Breast epithelium (tissue), 4 donors: ENCODE measurements around the gene CPA5. TPM values are rescaled to one million over a fixed set of nuclear protein-coding genes. Genes with fewer than 3 reads are reported as not detected.

ENCODE experiments used
- DNase-seq, 2 donors: peaks; one replicate each; pipeline ENCODE4 v3.0.0-alpha.2; 2019; ENCODE audit warnings: low spot score in 2 of 2
- H3K27ac ChIP-seq, 2 donors: fragments of 200-600 bp; sonication (generic) in 1 of 2; one replicate each; pipeline ENCODE4 v1.5.1; 2016 to 2019; ENCODE audit warnings: mild to moderate bottlenecking in 1 of 2
- H3K27me3 ChIP-seq, 2 donors: fragments of 200-600 bp; sonication (generic) in 1 of 2; one replicate each; pipeline versions ENCODE4 v1.5.1 to v1.6.0; 2017 to 2019; ENCODE audit warnings: control low read depth in 1 of 2, mild to moderate bottlenecking in 1 of 2
- H3K36me3 ChIP-seq: fragments of 200-600 bp; one replicate; pipeline ENCODE4 v1.5.1; 2019
- H3K4me1 ChIP-seq, 2 donors: fragments of 200-600 bp; sonication (generic); one replicate each; pipeline ENCODE4 v1.5.1; 2016 to 2019; ENCODE audit warnings: control low read depth in 1 of 2
- H3K4me3 ChIP-seq, 3 donors: fragments of 200-600 bp; sonication (generic); 1 replicate in 2 of 3; 2 replicates in 1 of 3; pipeline ENCODE4 v1.5.1; 2016 to 2019; ENCODE audit warnings: mild to moderate bottlenecking in 3 of 3, moderate library complexity in 2 of 3
- H3K9me3 ChIP-seq, 2 donors: fragments of 200-600 bp; sonication (generic) in 1 of 2; one replicate each; pipeline ENCODE4 v1.5.1; 2016 to 2019; ENCODE audit warnings: control low read depth in 1 of 2
- CTCF ChIP-seq, 3 donors: fragments of 450-650 bp; IDR thresholded peaks; one replicate each; pipeline ENCODE4 v1.5.1; 2016 to 2017; ENCODE audit warnings: antibody characterized with exemption in 3 of 3, mild to moderate bottlenecking in 3 of 3, moderate library complexity in 3 of 3
- POLR2A ChIP-seq: fragments of 450-650 bp; IDR thresholded peaks from one replicate; pipeline ENCODE4 v1.6.1; 2016; ENCODE audit warnings: antibody characterized with exemption, mild to moderate bottlenecking, moderate library complexity
- POLR2AphosphoS5 ChIP-seq, 3 donors: sonication (generic); formaldehyde crosslinking; IDR thresholded peaks; one replicate each; pipeline ENCODE4 v1.6.1; 2017; ENCODE audit warnings: antibody characterized with exemption in 3 of 3
- intact Hi-C: fragments of 100-400 bp; cut with DNase I; formaldehyde crosslinking; loops from one replicate; pipeline ENCODE4 v1.15.1; 2023; ENCODE audit warnings: low total_unique reads
- total RNA-seq, 3 donors: library from RNA; depleted of rRNA; stranded (reverse); fragments of >200 nt; gene quantifications; one replicate each; pipeline ENCODE4 v1.1.0, GENCODE V29; 2016

Gene CPA5
- total RNA-seq, 3 donors from 2014 or later = not detected

DNA sequence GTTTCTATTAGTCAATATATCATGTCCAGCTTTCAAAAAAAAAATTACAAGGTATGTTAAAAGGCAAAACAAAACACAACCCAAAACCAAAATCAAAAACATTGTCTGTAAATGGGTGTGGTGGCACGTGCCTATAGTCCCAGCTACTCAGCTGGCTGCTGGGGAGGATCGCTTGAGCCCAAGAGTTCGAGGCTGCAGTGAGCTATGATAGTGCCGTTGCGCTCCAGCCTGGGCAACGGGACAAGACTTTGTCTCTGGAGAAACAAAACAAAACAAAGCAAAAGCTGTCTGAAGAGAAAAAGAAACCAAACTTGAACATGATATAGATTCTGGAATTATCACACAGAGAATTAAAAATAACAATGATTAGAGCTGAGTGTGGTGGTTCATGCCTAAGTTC is 10.3 kb upstream of the CPA5 start:
- Histone ChIP-seq H3K4me1 (no peaks in the 10 kb centered on the region), H3K27me3 (no peaks in the 10 kb centered on the region), H3K36me3 (no peaks in the 10 kb centered on the region), H3K4me3 (no peak overlapping the region), H3K27ac (no peak overlapping the region), H3K9me3 (no peaks in the 10 kb centered on the region)
- DNase-seq = no peak
- intact Hi-C loops = no loop called here
- TF ChIP-seq CTCF (IDR thresholded peaks at IDR 0.05) (no peak), POLR2A (no peak), POLR2AphosphoS5 (IDR thresholded peaks at IDR 0.05) (no peak)

- TF ChIP-seq CTCF (IDR thresholded peaks at IDR 0.05) = no peak
- no peak for TF ChIP-seq POLR2AphosphoS5 (IDR thresholded peaks at IDR 0.05)
- intact Hi-C loops = no loop called here
- DNase-seq = no peak
Measured at GRCh38 chr7:130337410-130337971, 7.1 kb upstream of the CPA5 start.

GRCh38 chr7:130338233-130338632 is 6.4 kb upstream of the CPA5 start:
- Histone ChIP-seq H3K4me1 (no peaks in the 10 kb centered on the region), H3K27me3 (no peaks in the 10 kb centered on the region), H3K27ac (no peak overlapping the region), H3K4me3 (no peak overlapping the region), H3K9me3 (no peaks in the 10 kb centered on the region), H3K36me3 (no peaks in the 10 kb centered on the region)
- intact Hi-C loops = no loop called here
- no peak for DNase-seq
- TF ChIP-seq POLR2A (no peak), POLR2AphosphoS5 (IDR thresholded peaks at IDR 0.05) (no peak), CTCF (IDR thresholded peaks at IDR 0.05) (no peak)

More at GRCh38 chr7:130337410-130337971, 7.1 kb upstream of the CPA5 start:
- Histone ChIP-seq H3K27me3 (no peaks in the 10 kb centered on the region), H3K4me1 (no peaks in the 10 kb centered on the region), H3K4me3 (no peak overlapping the region), H3K27ac (no peak overlapping the region), H3K36me3 (no peaks in the 10 kb centered on the region), H3K9me3 (no peaks in the 10 kb centered on the region)

DNA sequence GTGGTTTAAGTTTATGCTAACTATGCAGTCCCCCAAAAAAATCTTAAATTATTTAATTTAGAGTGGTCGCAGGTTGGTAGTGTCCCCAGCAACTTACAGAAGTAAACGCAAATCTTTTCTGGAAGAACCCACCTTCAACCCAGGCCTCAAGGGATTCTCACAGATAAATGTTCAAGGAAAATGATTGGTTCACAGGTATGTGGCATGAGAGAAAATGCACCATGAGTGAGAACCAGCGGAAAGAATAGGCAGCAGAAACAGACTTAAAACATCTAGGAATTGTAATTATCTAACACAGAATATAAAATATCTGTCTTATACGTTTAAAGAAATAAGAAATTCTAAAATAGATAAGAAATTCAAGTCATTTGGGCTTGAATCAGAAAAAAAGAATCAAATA is 2.7 kb upstream of the CPA5 start:
- Histone ChIP-seq H3K4me1 (no peaks in the 10 kb centered on the region), H3K9me3 (no peaks in the 10 kb centered on the region), H3K4me3 (no peak overlapping the region), H3K36me3 (no peaks in the 10 kb centered on the region), H3K27me3 (no peaks in the 10 kb centered on the region), H3K27ac (no peak overlapping the region)
- intact Hi-C loops = no loop called here
- no peak for DNase-seq
- TF ChIP-seq POLR2A (no peak), POLR2AphosphoS5 (IDR thresholded peaks at IDR 0.05) (no peak), CTCF (IDR thresholded peaks at IDR 0.05) (no peak)

DNA sequence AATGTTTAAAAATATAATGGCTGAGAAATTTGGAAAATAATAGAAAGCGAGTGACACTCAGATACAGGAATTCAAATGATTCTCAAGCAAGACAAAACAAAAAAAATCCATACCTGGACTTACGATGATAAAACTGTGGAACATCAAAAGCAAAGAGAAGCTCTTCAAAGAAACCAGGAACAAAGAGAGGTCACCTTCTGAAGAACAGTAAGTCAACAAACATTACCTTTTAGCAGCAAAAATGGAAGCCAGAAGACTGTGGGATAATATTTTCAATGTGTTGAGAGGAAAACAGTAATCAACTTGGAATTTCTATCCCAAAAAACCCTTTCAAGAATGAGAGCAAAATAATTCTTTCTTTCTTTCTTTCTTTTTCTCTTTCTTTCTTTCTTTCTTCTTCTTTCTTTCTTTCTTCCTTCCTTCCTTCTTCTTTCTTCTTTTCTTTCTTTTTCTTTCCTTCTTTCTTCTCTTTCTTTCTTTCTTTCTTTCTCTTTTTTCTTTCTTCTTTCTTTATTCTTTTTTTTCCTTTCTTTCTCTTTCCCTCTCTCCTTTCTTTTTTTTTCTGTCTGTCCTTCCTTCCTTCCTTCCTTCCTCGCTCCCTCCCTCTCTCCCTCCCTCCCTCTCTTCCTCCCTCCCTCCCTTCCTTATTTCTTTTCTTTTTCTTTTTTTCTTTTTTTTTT is 1.8 kb upstream of the CPA5 start:
- Histone ChIP-seq H3K9me3 (no peaks in the 10 kb centered on the region), H3K4me3 (no peak overlapping the region), H3K27ac (no peak overlapping the region), H3K27me3 (no peaks in the 10 kb centered on the region), H3K4me1 (no peaks in the 10 kb centered on the region), H3K36me3 (no peaks in the 10 kb centered on the region)
- no peak for DNase-seq
- no peak for TF ChIP-seq CTCF (IDR thresholded peaks at IDR 0.05)
- TF ChIP-seq POLR2A = no peak
- no peak for TF ChIP-seq POLR2AphosphoS5 (IDR thresholded peaks at IDR 0.05)
- intact Hi-C loops = no loop called here
